ENCODE data around the gene ATXN7.

ATXN7 gene

GRCh38 chr3:63863150-63864007 lies at the start of gene ATXN7, which contains the start of gene THOC7:
TSS of gene ATXN7 (plus strand) at chr3:63863867. CDS start at chr3:63912599, 48,732 bp downstream.
TSS of gene THOC7 (minus strand) at chr3:63863805. CDS start at chr3:63863790, 15 bp downstream.
- FAIRE-seq (no peak), DNase-seq (ENCODE audit: extremely low spot score, insufficient read length, low read depth) (peak; percentile 52)

- FAIRE-seq = no peak
- DNase-seq (ENCODE audit: extremely low spot score, insufficient read length, low read depth) = no peak
Observed at GRCh38 chr3:63814237-63814636, 49.4 kb upstream of the ATXN7 start.

GRCh38 chr3:63817225-63817624 lies 46.4 kb upstream of the ATXN7 start:
- FAIRE-seq = no peak
- no peak for DNase-seq (ENCODE audit: extremely low spot score, insufficient read length, low read depth)

GRCh38 chr3:63818282-63819150 lies 45.2 kb upstream of the ATXN7 start:
- DNase-seq (ENCODE audit: extremely low spot score, insufficient read length, low read depth) = no peak
- peak; percentile 84 for FAIRE-seq

- FAIRE-seq (no peak), DNase-seq (ENCODE audit: extremely low spot score, insufficient read length, low read depth) (no peak)
Observed at GRCh38 chr3:63819151-63819398, 44.6 kb upstream of the ATXN7 start, which contains the start of gene C3orf49. TSS of gene C3orf49 (plus strand) at chr3:63819299. CDS start at chr3:63819472, 173 bp downstream.

- FAIRE-seq (no peak), DNase-seq (ENCODE audit: extremely low spot score, insufficient read length, low read depth) (no peak)
Observed at GRCh38 chr3:63824309-63824708, 39.4 kb upstream of the ATXN7 start.

GRCh38 chr3:63830526-63830925 lies 33.1 kb upstream of the ATXN7 start:
- FAIRE-seq (no peak), DNase-seq (ENCODE audit: extremely low spot score, insufficient read length, low read depth) (no peak)

GRCh38 chr3:63832395-63832794 lies 31.3 kb upstream of the ATXN7 start:
- no peak for FAIRE-seq
- no peak for DNase-seq (ENCODE audit: extremely low spot score, insufficient read length, low read depth)

GRCh38 chr3:63841704-63842103 lies 22.0 kb upstream of the ATXN7 start:
- no peak for DNase-seq (ENCODE audit: extremely low spot score, insufficient read length, low read depth)
- FAIRE-seq = no peak

GRCh38 chr3:63842127-63842526 lies 21.5 kb upstream of the ATXN7 start:
- DNase-seq (ENCODE audit: extremely low spot score, insufficient read length, low read depth) (no peak), FAIRE-seq (no peak)

- FAIRE-seq (no peak), DNase-seq (ENCODE audit: extremely low spot score, insufficient read length, low read depth) (no peak)
Observed at GRCh38 chr3:63845215-63845614, 18.5 kb upstream of the ATXN7 start.

- FAIRE-seq (no peak), DNase-seq (ENCODE audit: extremely low spot score, insufficient read length, low read depth) (no peak)
Observed at GRCh38 chr3:63847718-63848450, 15.8 kb upstream of the ATXN7 start.

- no peak for FAIRE-seq
Observed at GRCh38 chr3:63849175-63849574, 14.5 kb upstream of the ATXN7 start.

GRCh38 chr3:63851287-63851686 lies 12.4 kb upstream of the ATXN7 start:
- DNase-seq (ENCODE audit: extremely low spot score, insufficient read length, low read depth) (no peak), FAIRE-seq (no peak)

More at GRCh38 chr3:63849175-63849574, 14.5 kb upstream of the ATXN7 start:
- no peak for DNase-seq (ENCODE audit: extremely low spot score, insufficient read length, low read depth)

- FAIRE-seq (no peak), DNase-seq (ENCODE audit: extremely low spot score, insufficient read length, low read depth) (no peak)
Observed at GRCh38 chr3:63853106-63853505, 10.6 kb upstream of the ATXN7 start.

GRCh38 chr3:63855333-63855940 lies 8.2 kb upstream of the ATXN7 start:
- no peak for DNase-seq (ENCODE audit: extremely low spot score, insufficient read length, low read depth)
- FAIRE-seq = no peak

- FAIRE-seq = no peak
Observed at GRCh38 chr3:63857311-63857710, 6.4 kb upstream of the ATXN7 start.

GRCh38 chr3:63860776-63861175 lies 2.9 kb upstream of the ATXN7 start:
- no peak for FAIRE-seq
- no peak for DNase-seq (ENCODE audit: extremely low spot score, insufficient read length, low read depth)

More at GRCh38 chr3:63857311-63857710, 6.4 kb upstream of the ATXN7 start:
- DNase-seq (ENCODE audit: extremely low spot score, insufficient read length, low read depth) = no peak

- no peak for DNase-seq (ENCODE audit: extremely low spot score, insufficient read length, low read depth)
- no peak for FAIRE-seq
Observed at GRCh38 chr3:63861306-63861705, 2.4 kb upstream of the ATXN7 start.

GRCh38 chr3:63862804-63863149 lies 890 bp upstream of the ATXN7 start:
- peak; percentile 46 for FAIRE-seq

More at GRCh38 chr3:63862804-63863149, 890 bp upstream of the ATXN7 start:
- no peak for DNase-seq (ENCODE audit: extremely low spot score, insufficient read length, low read depth)
